Measurements from ENCODE around the gene ADRA2A.

Gene ADRA2A

DNA sequence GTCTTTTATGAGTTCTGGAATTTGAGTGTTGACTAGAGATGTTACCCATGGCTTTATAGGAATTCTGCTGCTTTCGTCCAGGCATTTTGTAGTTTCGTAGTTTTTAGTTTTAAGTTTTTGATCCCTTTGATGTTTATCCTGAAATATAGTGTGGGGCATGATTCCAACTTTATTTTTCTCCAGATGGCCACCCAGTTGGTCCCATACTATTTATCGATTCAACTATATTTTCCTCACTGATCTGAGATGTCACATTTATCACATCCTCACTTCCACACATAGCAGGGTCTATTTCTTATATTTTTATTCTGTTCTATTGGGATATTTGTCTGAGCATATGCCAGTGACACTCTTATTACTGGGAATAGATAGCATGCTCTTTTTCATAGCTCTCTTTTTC lies 33.9 kb downstream of the ADRA2A start:
- DNase-seq (ENCODE audit: low read depth), result no peak

- DNase-seq (ENCODE audit: low read depth), result no peak
Measured at GRCh38 chr10:111112333-111112732, 35.5 kb downstream of the ADRA2A start.

DNA sequence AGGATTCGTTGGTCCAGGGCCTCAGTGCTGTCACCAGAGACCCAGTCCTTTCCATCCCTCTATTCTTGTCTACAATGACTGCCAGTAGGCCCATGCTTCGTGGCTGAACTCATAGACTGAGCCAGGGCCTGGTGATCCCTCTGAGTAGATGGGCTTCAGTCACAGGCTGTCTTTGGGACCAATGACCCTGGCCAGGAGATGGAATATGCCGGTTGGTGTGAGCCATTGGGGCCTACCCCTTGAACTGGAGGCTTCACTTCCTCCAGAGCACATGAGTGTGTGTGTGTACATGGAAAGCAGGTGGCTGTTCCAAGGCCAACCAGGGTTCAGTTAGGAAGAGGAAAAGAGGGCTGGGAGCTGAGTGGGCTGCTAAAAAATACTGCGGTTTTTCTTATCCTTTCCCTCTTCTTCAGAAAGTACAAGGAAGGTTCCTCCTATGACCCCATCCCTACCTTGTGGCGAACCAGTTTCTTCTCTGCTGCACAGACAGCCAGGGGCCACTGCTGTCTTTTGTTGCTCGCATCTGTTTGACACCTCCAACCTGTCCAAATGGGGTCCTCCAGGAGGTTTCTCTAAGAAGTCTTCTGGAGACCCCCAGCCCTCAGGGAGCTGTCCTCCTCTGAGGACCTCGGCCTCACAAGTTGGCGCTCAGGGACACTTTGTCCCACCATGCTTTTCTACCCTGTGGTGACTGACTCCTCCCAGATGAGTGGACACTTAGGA lies 36.6 kb downstream of the ADRA2A start:
- no peak for DNase-seq (ENCODE audit: low read depth)

- DNase-seq (ENCODE audit: low read depth), result no peak
Measured at GRCh38 chr10:111113961-111114757, 37.3 kb downstream of the ADRA2A start.

DNA sequence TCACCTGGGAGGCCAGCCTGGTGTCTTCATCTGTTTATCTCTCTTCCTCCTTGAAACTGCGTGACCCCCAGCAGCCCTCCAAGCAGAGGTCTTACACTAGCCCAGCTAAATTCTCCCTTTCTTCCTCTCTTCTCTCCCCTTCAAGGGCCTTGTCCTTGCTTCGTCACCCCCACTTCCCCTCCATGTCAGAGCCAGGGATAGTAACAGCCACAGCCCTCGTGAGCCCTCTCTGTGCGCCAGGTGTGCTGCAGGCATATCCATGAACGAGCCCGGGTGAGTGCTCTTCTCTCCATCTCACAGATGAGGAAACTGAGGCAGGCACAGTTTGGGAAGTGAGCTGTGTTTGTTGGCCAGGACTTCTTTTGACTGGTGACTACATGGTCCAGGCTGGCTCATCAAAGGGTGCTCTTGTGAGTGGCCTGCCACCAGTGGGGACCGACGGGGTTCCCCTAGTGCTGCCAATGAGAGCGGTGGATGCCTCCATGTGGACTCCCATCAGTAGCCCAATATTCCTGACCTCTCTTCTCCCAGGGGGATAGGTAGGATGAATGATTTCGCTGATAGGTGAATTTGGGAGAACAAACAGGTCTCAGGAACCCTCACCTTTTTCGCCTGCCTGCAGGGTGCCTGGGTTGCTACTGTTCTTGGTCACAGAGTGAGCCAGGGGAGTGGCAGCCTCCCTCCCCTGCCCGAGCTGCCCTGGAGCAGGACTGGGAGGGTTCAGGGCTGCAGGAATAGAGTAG lies 38.1 kb downstream of the ADRA2A start:
- no peak for DNase-seq (ENCODE audit: low read depth)

DNA sequence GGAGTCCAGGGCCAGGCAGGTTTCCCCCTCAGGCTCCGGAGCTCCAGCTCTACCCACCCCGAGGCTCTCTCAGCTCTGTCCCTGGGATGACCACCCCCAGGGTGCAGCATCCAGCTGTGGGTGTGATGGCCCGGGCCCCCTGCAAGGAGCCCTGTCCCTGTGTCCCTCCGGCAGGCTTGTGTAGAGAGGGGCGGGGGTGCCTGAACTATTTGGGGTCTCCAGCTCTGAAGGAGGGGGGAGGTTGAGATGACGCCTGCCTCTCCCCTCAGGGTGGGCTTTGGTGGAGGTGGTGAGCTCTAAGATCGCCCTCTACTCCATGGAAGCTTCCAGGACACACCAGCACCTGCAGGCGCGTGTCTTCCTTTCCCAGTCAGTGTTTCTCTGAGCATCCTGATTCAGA lies 39.4 kb downstream of the ADRA2A start:
- no peak for DNase-seq (ENCODE audit: low read depth)

- DNase-seq (ENCODE audit: low read depth), result no peak
Measured at GRCh38 chr10:111116762-111117445, 40.1 kb downstream of the ADRA2A start.

- DNase-seq (ENCODE audit: low read depth), result no peak
Measured at GRCh38 chr10:111117528-111118277, 40.9 kb downstream of the ADRA2A start.

DNA sequence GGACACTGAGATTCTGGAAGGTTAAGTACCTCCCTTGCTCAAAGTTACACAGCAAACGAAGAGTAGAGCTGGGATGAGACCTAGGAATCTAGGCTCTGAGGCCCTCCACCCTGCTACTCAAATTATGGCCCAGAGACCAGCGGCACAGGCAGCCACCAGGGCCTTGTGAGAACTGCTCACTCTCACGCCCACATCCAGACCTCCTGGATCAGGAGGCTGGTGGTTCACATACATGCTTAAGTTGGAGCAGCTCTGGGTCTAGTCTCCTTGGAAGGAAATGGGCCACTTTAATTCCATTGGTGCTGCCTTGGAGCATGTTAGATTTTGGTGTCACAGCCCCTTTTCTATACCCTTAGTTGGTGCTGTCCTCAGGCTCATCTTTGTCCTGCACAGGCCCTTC lies 41.9 kb downstream of the ADRA2A start:
- no peak for DNase-seq (ENCODE audit: low read depth)

- no peak for DNase-seq (ENCODE audit: low read depth)
Measured at GRCh38 chr10:111119637-111120036, 42.8 kb downstream of the ADRA2A start.

GRCh38 chr10:111122127-111122526 lies 45.3 kb downstream of the ADRA2A start:
- DNase-seq (ENCODE audit: low read depth), result no peak

GRCh38 chr10:111123883-111124282 lies 47.1 kb downstream of the ADRA2A start:
- no peak for DNase-seq (ENCODE audit: low read depth)

DNA sequence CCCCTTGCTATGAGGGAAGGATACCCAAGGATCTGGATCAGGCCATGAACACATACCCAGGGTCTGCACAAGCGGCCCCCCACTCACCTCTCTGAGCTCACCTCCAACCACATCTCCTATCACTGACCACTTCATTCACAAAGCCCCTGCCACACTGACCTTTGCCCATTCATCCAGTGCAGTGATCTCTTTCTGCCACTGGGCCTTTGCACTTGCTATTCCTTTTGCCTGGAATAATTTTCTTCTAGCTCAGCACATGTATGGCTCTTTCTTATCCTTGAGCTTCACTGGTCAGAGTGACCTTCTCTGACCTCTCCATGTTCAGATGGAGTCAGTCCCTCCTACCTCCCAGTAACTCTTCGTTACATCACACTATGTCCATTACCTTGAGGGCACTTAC lies 48.3 kb downstream of the ADRA2A start:
- DNase-seq (ENCODE audit: low read depth), result no peak

DNA sequence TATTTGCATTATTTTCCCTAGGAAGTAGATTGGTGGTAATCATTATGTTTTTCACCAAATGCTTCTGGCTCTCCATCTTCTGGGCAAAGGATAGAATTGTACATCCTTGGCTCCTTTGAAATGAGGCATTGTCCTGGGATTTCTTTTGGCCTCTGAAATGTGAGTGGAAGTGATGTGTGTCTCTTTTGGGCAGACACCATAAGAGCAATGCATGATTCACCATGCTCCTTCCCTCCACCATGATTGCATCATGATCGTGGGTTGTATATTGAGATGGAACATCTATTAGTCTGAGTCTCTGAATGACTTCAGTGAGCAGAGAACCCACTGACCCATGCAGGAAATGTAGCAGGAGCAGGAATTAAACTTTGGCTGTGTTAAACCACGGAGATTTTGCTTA lies 49.2 kb downstream of the ADRA2A start:
- no peak for DNase-seq (ENCODE audit: low read depth)

GRCh38 chr10:111127081-111127848 lies 50.4 kb downstream of the ADRA2A start:
- DNase-seq (ENCODE audit: low read depth), result no peak

GRCh38 chr10:111128331-111129180 lies 51.7 kb downstream of the ADRA2A start:
- no peak for DNase-seq (ENCODE audit: low read depth)

DNA sequence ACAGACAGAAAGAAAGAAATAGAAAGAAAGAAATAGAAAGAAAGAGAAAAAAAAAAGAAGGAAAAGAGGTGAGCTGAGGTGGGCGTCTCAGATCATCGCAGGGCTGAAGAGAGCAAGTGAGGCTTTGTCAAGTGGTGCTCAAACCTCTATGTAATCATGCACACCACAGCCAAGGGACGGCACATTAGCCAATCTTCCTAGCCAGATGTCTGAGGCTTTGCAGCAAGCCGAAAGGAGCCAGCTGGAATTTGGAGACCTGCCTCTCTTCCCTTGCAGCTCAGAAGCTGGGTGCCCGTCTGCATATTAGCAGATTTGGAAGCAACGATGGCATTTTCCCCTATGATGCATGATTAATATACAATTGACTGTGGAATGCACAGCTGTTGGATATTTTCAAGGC lies 52.5 kb downstream of the ADRA2A start:
- DNase-seq (ENCODE audit: low read depth), result no peak

DNA sequence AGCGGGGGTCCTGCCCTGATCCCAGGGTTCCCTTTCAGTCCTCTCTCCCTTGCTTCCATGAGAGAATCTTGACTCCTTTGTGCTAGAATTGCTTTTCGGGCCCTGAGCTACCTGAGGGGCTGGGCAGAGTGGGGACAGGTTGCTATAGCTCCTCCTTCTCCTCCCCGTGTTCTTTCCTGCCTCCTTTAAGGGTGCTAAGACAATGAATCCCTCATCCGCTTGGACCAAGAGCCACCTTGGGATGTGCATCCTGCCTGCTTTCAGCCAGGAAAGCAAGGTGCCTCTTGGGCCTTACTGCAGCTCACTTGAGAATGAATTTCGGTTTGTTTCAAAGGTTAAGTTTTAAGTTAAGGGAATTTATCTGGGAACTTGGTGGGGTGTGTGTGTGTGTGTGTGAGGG lies 53.6 kb downstream of the ADRA2A start:
- no peak for DNase-seq (ENCODE audit: low read depth)

Data from activated T-helper 1 cell treated with Interleukin-2 at 50 U/mL for 16 hours (primary cell).